GM12878 (cell line): ENCODE data around the gene CPSF3. TPM values are rescaled to one million over a fixed set of nuclear protein-coding genes. Genes with fewer than 3 reads are reported as not detected.

ENCODE experiments used
- E4F1 ChIP-seq: fragments of 450-650 bp; IDR thresholded peaks from 2 replicates; pipeline ENCODE4 v1.6.1; 2018; ENCODE audit warnings: borderline replicate concordance, mild to moderate bottlenecking; ENCODE audit not compliant: partially characterized antibody
- EED ChIP-seq: sonication (generic); IDR thresholded peaks from 2 replicates; pipeline ENCODE4 v1.6.1; 2016; ENCODE audit warnings: antibody characterized with exemption, low read depth
- FOS ChIP-seq: IDR thresholded peaks from 3 replicates; pipeline ENCODE4 v1.6.1; 2011; ENCODE audit warnings: borderline replicate concordance; ENCODE audit not compliant: insufficient read length; ENCODE audit errors: extremely low read depth
- FOXM1 ChIP-seq: IDR thresholded peaks from 2 replicates; pipeline ENCODE4 v1.6.1; 2012; ENCODE audit warnings: low read depth, mild to moderate bottlenecking, inconsistent platforms, low read length, moderate library complexity
- GATAD2B ChIP-seq: fragments of 450-650 bp; conservative IDR thresholded peaks from 2 replicates; pipeline ENCODE4 v1.6.1; 2017; ENCODE audit warnings: low read depth, mild to moderate bottlenecking, moderate library complexity
- HDAC2 ChIP-seq: fragments of 200-600 bp; sonication (generic); IDR thresholded peaks from 2 replicates; pipeline ENCODE4 v1.6.1; 2017
- HDAC6 ChIP-seq: fragments of 200-600 bp; sonication (generic); IDR thresholded peaks from one replicate; pipeline ENCODE4 v1.8.0; 2017; ENCODE audit warnings: antibody characterized with exemption; ENCODE audit not compliant: unreplicated experiment
- MYC ChIP-seq: IDR thresholded peaks from 2 replicates; pipeline ENCODE4 v1.6.1; 2011; ENCODE audit warnings: mild to moderate bottlenecking, low read length, moderate library complexity, inconsistent platforms; ENCODE audit not compliant: insufficient read depth, insufficient replicate concordance, insufficient read length, severe bottlenecking
- NFYB ChIP-seq: IDR thresholded peaks from 2 replicates; pipeline ENCODE4 v1.6.1; 2011; ENCODE audit warnings: low read depth, mild to moderate bottlenecking, low read length, improper control_type of control experiment, moderate library complexity; ENCODE audit not compliant: insufficient read depth
- PAX5 ChIP-seq: IDR thresholded peaks from 2 replicates; pipeline ENCODE4 v1.6.1; 2011; ENCODE audit warnings: low read depth, low read length, borderline replicate concordance
- POLR2AphosphoS2 ChIP-seq: IDR thresholded peaks from 2 replicates; pipeline ENCODE4 v1.6.1; 2011; ENCODE audit warnings: low read depth, mild to moderate bottlenecking, low read length, improper control_type of control experiment, moderate library complexity
- POLR2AphosphoS5 ChIP-seq: IDR thresholded peaks from 2 replicates; pipeline ENCODE4 v1.6.1; 2011; ENCODE audit warnings: mild to moderate bottlenecking, low read length, inconsistent platforms
- POU2F2 ChIP-seq: IDR thresholded peaks from 3 replicates; pipeline ENCODE4 v1.6.1; 2011; ENCODE audit warnings: low read depth, mild to moderate bottlenecking, low read length, borderline replicate concordance
- SMAD5 ChIP-seq: IDR thresholded peaks from 2 replicates; pipeline ENCODE4 v1.6.1; 2016; ENCODE audit warnings: antibody characterized with exemption, low read depth
- USF1 ChIP-seq: IDR thresholded peaks from 2 replicates; pipeline ENCODE4 v1.6.1; 2011; ENCODE audit warnings: borderline replicate concordance, low read depth, mild to moderate bottlenecking, moderate library complexity, mixed read lengths, low read length; ENCODE audit not compliant: insufficient read depth; ENCODE audit errors: extremely low read length
- YY1 ChIP-seq: IDR thresholded peaks from 2 replicates; pipeline ENCODE4 v1.6.1; 2011; ENCODE audit warnings: low read depth, mild to moderate bottlenecking, low read length
- ZBED1 ChIP-seq: IDR thresholded peaks from 2 replicates; pipeline ENCODE4 v1.6.1; 2016; ENCODE audit warnings: borderline replicate concordance
- ZNF217 ChIP-seq: fragments of 450-650 bp; IDR thresholded peaks from 2 replicates; pipeline ENCODE4 v1.6.1; 2017; ENCODE audit warnings: antibody characterized with exemption, mild to moderate bottlenecking
- ZNF622 ChIP-seq: fragments of 450-650 bp; IDR thresholded peaks from 2 replicates; pipeline ENCODE4 v1.6.1; 2017; ENCODE audit warnings: mild to moderate bottlenecking, inconsistent platforms
- ZNF687 ChIP-seq: fragments of 450-650 bp; IDR thresholded peaks from 2 replicates; pipeline ENCODE4 v1.6.1; 2017; ENCODE audit warnings: mild to moderate bottlenecking, moderate library complexity
- ZSCAN29 ChIP-seq: fragments of 450-650 bp; IDR thresholded peaks from 2 replicates; pipeline ENCODE4 v1.6.1; 2017; ENCODE audit warnings: mild to moderate bottlenecking, moderate library complexity
- polyA plus RNA-seq, 11 experiments: library from polyadenylated mRNA; depleted of rRNA in 4 of 11; unstranded in 6 of 11; stranded (reverse) in 5 of 11; fragments of >200 nt; fragmentation: Nextera tagmentation in 4 of 11; fragmentation: Illumina TruSeq in 1 of 11; extraction: Ambion mirVana in 4 of 11; extraction: Trizol in 1 of 11; gene quantifications; 1 replicate in 1 of 11; 2 replicates in 10 of 11; pipeline versions ENCODE4 v1.2.1 to v1.2.3, GENCODE V29; 2011 to 2016; ENCODE audit warnings: inconsistent platforms in 2 of 11, missing spikeins in 2 of 11, low read depth in 1 of 11
- total RNA-seq, 4 experiments: library from RNA; depleted of rRNA in 3 of 4; stranded (reverse); fragments of >200 nt in 3 of 4; fragmentation: Illumina TruSeq in 1 of 4; extraction: Trizol in 1 of 4; gene quantifications; 2 replicates each; pipeline versions ENCODE4 v1.2.1 to v1.2.3, GENCODE V29; 2013 to 2021

The CPSF3 gene
- total and polyA plus RNA-seq, 10 of the 15 experiments (the other 5 are each of a cell fraction or from before 2014, with no cell fraction given): 34.5 to 108 (median 76.1) TPM

GRCh38 chr2:9473985-9474360, 50.5 kb downstream of the CPSF3 start (continued):
- no peak for TF ChIP-seq NFYB
- no peak for TF ChIP-seq YY1
- no peak for TF ChIP-seq ZSCAN29
- no peak for TF ChIP-seq HDAC6
- TF ChIP-seq MYC: no peak
- no peak for TF ChIP-seq ZBED1
- no peak for TF ChIP-seq SMAD5
- peak; percentile 50; the same call in 1 of the 2 replicates for TF ChIP-seq POLR2AphosphoS5
- TF ChIP-seq POU2F2: no peak
- TF ChIP-seq USF1: no peak
- TF ChIP-seq ZNF217: no peak; the same call in 1 of the 2 replicates
- TF ChIP-seq FOS: no peak
- peak; percentile 97 for TF ChIP-seq GATAD2B
- no peak for TF ChIP-seq E4F1
- 0 out of 2 replicates have a peak, but pooled peaks have one; percentile 8 for TF ChIP-seq PAX5
- TF ChIP-seq EED: peak; percentile 18; the same call in 1 of the 2 replicates
- TF ChIP-seq ZNF687: no peak
- no peak for TF ChIP-seq HDAC2
- TF ChIP-seq POLR2AphosphoS2: no peak
- TF ChIP-seq FOXM1: no peak
- no peak for TF ChIP-seq ZNF622
